Natural killer cell (primary cell): ENCODE data around the gene CUL1. TPM values are rescaled to one million over a fixed set of nuclear protein-coding genes. Genes with fewer than 3 reads are reported as not detected.

Experiments
- ATAC-seq, 3 donors: fragments of 150-1000 bp in 2 of 3; fragments of 200-7000 bp in 1 of 3; cut with Tn5 transposase; 1 replicate in 1 of 3; 2 replicates in 2 of 3; pipeline ENCODE4 v1.10.0; 2021; ENCODE audit warnings: mild to moderate bottlenecking in 2 of 3, moderate library complexity in 2 of 3
- DNase-seq, 2 donors: peaks; one replicate each; pipeline versions ENCODE4 v3.0.0 to v3.0.0-alpha.2; 2013 to 2021; ENCODE audit warnings: mixed read lengths in 1 of 2
- H3K27ac ChIP-seq: one replicate; pipeline ENCODE4 v1.5.1; 2013; ENCODE audit warnings: mild to moderate bottlenecking, low read length
- H3K27me3 ChIP-seq: one replicate; pipeline ENCODE4 v1.6.1; 2013; ENCODE audit warnings: low read length; ENCODE audit not compliant: control insufficient read depth, insufficient read depth
- H3K36me3 ChIP-seq: one replicate; pipeline ENCODE4 v1.6.1; 2013; ENCODE audit warnings: low read length; ENCODE audit not compliant: control insufficient read depth, insufficient read depth
- H3K4me1 ChIP-seq: one replicate; pipeline ENCODE4 v1.6.1; 2013; ENCODE audit warnings: low read length; ENCODE audit not compliant: control insufficient read depth, insufficient read depth
- H3K4me3 ChIP-seq: one replicate; pipeline ENCODE4 v1.5.1; 2013; ENCODE audit warnings: low read length
- H3K9me3 ChIP-seq: one replicate; pipeline ENCODE4 v1.6.1; 2013; ENCODE audit warnings: low read length; ENCODE audit not compliant: control insufficient read depth, insufficient read depth
- H3K27ac Mint-ChIP-seq, 2 donors: one replicate each; pipeline ENCODE4 v1.8.0; 2022; ENCODE audit warnings: mild to moderate bottlenecking in 2 of 2, mixed read lengths in 2 of 2, moderate library complexity in 1 of 2
- H3K27me3 Mint-ChIP-seq, 2 donors: one replicate each; pipeline ENCODE4 v1.8.0; 2022; ENCODE audit warnings: low read depth in 2 of 2, mixed read lengths in 2 of 2
- H3K36me3 Mint-ChIP-seq: one replicate; pipeline ENCODE4 v1.8.0; 2022; ENCODE audit warnings: mixed read lengths
- H3K4me1 Mint-ChIP-seq, 2 donors: one replicate each; pipeline ENCODE4 v1.8.0; 2022; ENCODE audit warnings: mixed read lengths in 2 of 2
- H3K4me3 Mint-ChIP-seq: one replicate; pipeline ENCODE4 v1.8.0; 2022; ENCODE audit warnings: mild to moderate bottlenecking, moderate library complexity, mixed read lengths
- H3K9me3 Mint-ChIP-seq, 2 donors: one replicate each; pipeline ENCODE4 v1.8.0; 2022; ENCODE audit warnings: mixed read lengths in 2 of 2
- WGBS: methylation state at CpG from one replicate; pipeline ENCODE4 v1.1.7; 2013; ENCODE audit warnings: missing lambda C conversion rate; ENCODE audit not compliant: insufficient coverage; 5-methylcytosine and 5-hydroxymethylcytosine counted together
- intact Hi-C: fragments of 100-400 bp; cut with micrococcal nuclease; formaldehyde crosslinking; loops from one replicate; pipeline ENCODE4 v1.14.2; 2022
- total RNA-seq, 4 donors: library from RNA; stranded (reverse); fragments of 120-200 nt in 1 of 4; gene quantifications; one replicate each; pipeline versions ENCODE4 v1.2.3 to v1.2.4, GENCODE V29; 2013 to 2022
- TF ChIP-seq, protein P1 (sequence below): fragments of 200-600 bp; IDR thresholded peaks from one replicate; pipeline ENCODE4 v1.8.0; 2022; ENCODE audit warnings: antibody characterized with exemption

CUL1 gene
- total RNA-seq, 3 donors from 2014 or later (not counting 1 experiment from before 2014, with no cell fraction given): 37.4 to 45.1 (median 43.2) TPM

DNA sequence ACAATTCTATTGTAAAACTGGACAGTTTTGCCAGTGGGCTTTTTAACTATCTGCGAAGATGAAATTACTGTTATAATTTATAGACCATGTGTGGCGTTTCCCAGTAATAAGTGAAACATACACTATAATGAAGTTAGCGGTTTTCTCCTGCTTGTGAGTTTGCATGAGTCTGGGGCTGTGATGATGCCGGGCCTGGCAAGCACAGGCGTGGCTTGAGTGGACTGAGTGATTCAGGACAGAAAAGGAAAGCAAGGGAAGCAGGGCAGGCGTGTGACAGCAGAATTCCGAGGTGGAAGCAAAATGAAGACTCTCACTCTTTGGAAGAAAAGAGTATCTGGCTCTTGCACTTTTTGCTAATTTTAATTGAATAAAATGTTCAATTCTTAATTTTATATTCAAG lies 90.5 kb downstream of the CUL1 start:
- H3K27ac Mint-ChIP-seq: no peak overlapping the region

DNA sequence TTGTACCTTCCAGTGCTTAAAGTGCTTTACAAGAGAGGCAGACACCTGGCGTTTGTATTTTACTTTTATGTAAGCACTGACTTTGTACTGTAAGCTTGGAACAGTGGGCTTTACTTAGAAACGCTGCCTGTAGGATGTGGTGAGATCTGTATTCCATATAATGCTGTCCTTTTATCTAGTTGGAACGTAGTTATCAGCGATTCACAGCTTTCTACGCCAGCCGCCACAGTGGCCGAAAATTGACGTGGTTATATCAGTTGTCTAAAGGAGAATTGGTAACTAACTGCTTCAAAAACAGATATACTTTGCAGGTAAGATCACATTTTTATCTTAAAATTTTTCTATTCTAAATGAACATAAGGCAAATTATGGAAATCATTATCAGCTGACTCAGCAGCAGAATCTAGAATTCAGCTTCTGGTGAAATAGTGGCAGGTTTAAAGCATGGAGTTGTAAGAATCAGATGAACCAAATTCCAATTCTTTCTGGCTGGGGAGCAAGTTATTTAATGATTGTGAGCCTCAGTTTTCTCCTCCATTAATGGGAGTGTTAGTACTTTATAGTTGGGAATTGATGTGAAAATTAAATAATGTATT lies 91.5 kb downstream of the CUL1 start:
- Histone ChIP-seq H3K9me3 (no peaks in the 10 kb centered on the region), H3K4me1 (no peaks in the 10 kb centered on the region), H3K27ac (no peak overlapping the region), H3K4me3 (no peak overlapping the region), H3K36me3 (peaks cover 83% of the 10 kb centered on the region), H3K27me3 (no peaks in the 10 kb centered on the region)
- ATAC-seq (no peak), DNase-seq (no peak)
- intact Hi-C loops: no loop called here
- Mint-ChIP-seq H3K4me3 (no peak overlapping the region), H3K27me3 (no peaks in the 10 kb centered on the region), H3K27ac (no peak overlapping the region), H3K9me3 (no peaks in the 10 kb centered on the region), H3K4me1 (peaks cover 4 to 6% of the 10 kb centered on the region in 2 donors), H3K36me3 (peaks cover 26% of the 10 kb centered on the region)
- WGBS: 93% methylated on average over 8 of the region's 8 CpGs
- TF ChIP-seq, protein P1, sequence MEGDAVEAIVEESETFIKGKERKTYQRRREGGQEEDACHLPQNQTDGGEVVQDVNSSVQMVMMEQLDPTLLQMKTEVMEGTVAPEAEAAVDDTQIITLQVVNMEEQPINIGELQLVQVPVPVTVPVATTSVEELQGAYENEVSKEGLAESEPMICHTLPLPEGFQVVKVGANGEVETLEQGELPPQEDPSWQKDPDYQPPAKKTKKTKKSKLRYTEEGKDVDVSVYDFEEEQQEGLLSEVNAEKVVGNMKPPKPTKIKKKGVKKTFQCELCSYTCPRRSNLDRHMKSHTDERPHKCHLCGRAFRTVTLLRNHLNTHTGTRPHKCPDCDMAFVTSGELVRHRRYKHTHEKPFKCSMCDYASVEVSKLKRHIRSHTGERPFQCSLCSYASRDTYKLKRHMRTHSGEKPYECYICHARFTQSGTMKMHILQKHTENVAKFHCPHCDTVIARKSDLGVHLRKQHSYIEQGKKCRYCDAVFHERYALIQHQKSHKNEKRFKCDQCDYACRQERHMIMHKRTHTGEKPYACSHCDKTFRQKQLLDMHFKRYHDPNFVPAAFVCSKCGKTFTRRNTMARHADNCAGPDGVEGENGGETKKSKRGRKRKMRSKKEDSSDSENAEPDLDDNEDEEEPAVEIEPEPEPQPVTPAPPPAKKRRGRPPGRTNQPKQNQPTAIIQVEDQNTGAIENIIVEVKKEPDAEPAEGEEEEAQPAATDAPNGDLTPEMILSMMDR: no peak

More for the DNA sequence above, 90.5 kb downstream of the CUL1 start:
- Mint-ChIP-seq H3K4me1 (peaks cover 2 to 4% of the 10 kb centered on the region in 2 donors), H3K4me3 (no peak overlapping the region), H3K9me3 (no peaks in the 10 kb centered on the region), H3K27me3 (no peaks in the 10 kb centered on the region), H3K36me3 (peaks cover 26% of the 10 kb centered on the region)
- H3K36me3 ChIP-seq: peaks cover 88% of the 10 kb centered on the region
- intact Hi-C loops: no loop called here
- TF ChIP-seq, protein P1: no peak
- no peak for DNase-seq
- ATAC-seq: no peak
- no peaks in the 10 kb centered on the region for H3K27me3 ChIP-seq
- H3K4me3 ChIP-seq: no peak overlapping the region
- WGBS: 97% methylated on average over 7 of the region's 7 CpGs
- H3K27ac ChIP-seq: no peak overlapping the region
- H3K4me1 ChIP-seq: no peaks in the 10 kb centered on the region
- no peaks in the 10 kb centered on the region for H3K9me3 ChIP-seq

DNA sequence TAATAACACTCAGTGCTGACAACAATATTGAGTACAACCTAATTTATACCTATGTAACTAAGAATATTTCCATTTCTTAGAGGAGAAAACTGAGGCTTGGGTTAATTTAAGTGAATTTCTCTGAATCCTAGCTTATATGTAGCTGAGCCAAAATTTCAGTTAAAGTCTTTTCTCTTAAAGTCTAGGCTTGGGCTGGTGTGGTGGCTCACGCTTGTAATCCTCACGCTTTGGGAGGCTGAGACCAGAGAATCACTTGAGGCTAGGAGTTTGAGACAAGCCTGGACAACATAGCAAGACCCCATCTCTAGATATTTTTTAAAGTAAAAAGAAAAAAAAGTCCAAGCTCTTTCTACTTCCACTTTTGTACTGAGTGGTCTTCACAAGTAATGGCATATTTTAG lies 92.1 kb downstream of the CUL1 start:
- 100% methylated on average over 2 of the region's 2 CpGs for WGBS
- H3K36me3 Mint-ChIP-seq: peaks cover 26% of the 10 kb centered on the region

More for the DNA sequence above, 92.1 kb downstream of the CUL1 start:
- Mint-ChIP-seq H3K27ac (no peak overlapping the region), H3K4me3 (no peak overlapping the region), H3K27me3 (no peaks in the 10 kb centered on the region), H3K9me3 (no peaks in the 10 kb centered on the region), H3K4me1 (peaks cover 5 to 6% of the 10 kb centered on the region in 2 donors)
- Histone ChIP-seq H3K27ac (no peak overlapping the region), H3K4me1 (no peaks in the 10 kb centered on the region), H3K9me3 (no peaks in the 10 kb centered on the region), H3K36me3 (peaks cover 82% of the 10 kb centered on the region), H3K27me3 (no peaks in the 10 kb centered on the region), H3K4me3 (no peak overlapping the region)
- no peak for ATAC-seq
- TF ChIP-seq, protein P1: no peak
- no peak for DNase-seq
- intact Hi-C loops: no loop called here
